Measurements from ENCODE around the gene ST6GAL1. TPM values are rescaled to one million over a fixed set of nuclear protein-coding genes. Genes with fewer than 3 reads are reported as not detected.
"Not testable (repeated sequence)": the region's sequence is repeated elsewhere in the genome, so short reads cannot be mapped to it uniquely, and the experiment has no call there.

ST6GAL1 gene
- 175 and 191 TPM in 2 replicates for total RNA-seq

- intact Hi-C loops (cut with micrococcal nuclease): loop anchor here (1.0 kb wide), 3 partner anchors 48 to 209 kb away; partner anchors contain the start of gene RPL39L
These were observed at the start of gene ST6GAL1 for GRCh38 chr3:186930143-186930640. ST6GAL1 (plus strand) TSS chr3:186930526; CDS start chr3:187042704, 112,178 bp downstream.

- intact Hi-C loops (cut with micrococcal nuclease): loop anchor here (1.0 to 5.0 kb wide), 5 partner anchors 33 to 920 kb away; partner anchors contain the start of gene ST6GAL1
These were observed 48.2 kb upstream of the ST6GAL1 start for GRCh38 chr3:186882150-186882524.

- intact Hi-C loops (cut with micrococcal nuclease): loop anchor here (1.0 to 5.0 kb wide), 6 partner anchors 26 to 919 kb away; partner anchors contain the start of gene ST6GAL1
These were observed 47.2 kb upstream of the ST6GAL1 start for GRCh38 chr3:186882881-186883685.

GRCh38 chr3:186883686-186884058 is 46.7 kb upstream of the ST6GAL1 start:
- intact Hi-C loops (cut with micrococcal nuclease): loop anchor here (1.0 to 5.0 kb wide), 5 partner anchors 26 to 919 kb away; no protein-coding TSS in a partner anchor

GRCh38 chr3:186884868-186885267 is 45.5 kb upstream of the ST6GAL1 start:
- intact Hi-C loops (cut with micrococcal nuclease): loop anchor here (5.0 kb wide), 1 partner anchor 917 kb away; no protein-coding TSS in a partner anchor

- intact Hi-C loops (cut with micrococcal nuclease): no loop called here
These were observed 43.9 kb upstream of the ST6GAL1 start for GRCh38 chr3:186886202-186886981.

GRCh38 chr3:186887507-186887938 is 42.8 kb upstream of the ST6GAL1 start:
- intact Hi-C loops (cut with micrococcal nuclease): not testable (repeated sequence)

- intact Hi-C loops (cut with micrococcal nuclease): no loop called here
These were observed 41.8 kb upstream of the ST6GAL1 start for GRCh38 chr3:186888569-186888968.

GRCh38 chr3:186889698-186890097 is 40.6 kb upstream of the ST6GAL1 start:
- intact Hi-C loops (cut with micrococcal nuclease): not testable (repeated sequence)

GRCh38 chr3:186890911-186891310 is 39.4 kb upstream of the ST6GAL1 start:
- intact Hi-C loops (cut with micrococcal nuclease): no loop called here

- intact Hi-C loops (cut with micrococcal nuclease): not testable (repeated sequence)
These were observed 37.3 kb upstream of the ST6GAL1 start for GRCh38 chr3:186893071-186893470.

- intact Hi-C loops (cut with micrococcal nuclease): no loop called here
These were observed 34.9 kb upstream of the ST6GAL1 start for GRCh38 chr3:186895406-186895805.

- intact Hi-C loops (cut with micrococcal nuclease): no loop called here
These were observed 34.3 kb upstream of the ST6GAL1 start for GRCh38 chr3:186896006-186896405.

- intact Hi-C loops (cut with micrococcal nuclease): no loop called here
These were observed 33.5 kb upstream of the ST6GAL1 start for GRCh38 chr3:186896875-186897274.

- intact Hi-C loops (cut with micrococcal nuclease): no loop called here
These were observed 29.1 kb upstream of the ST6GAL1 start for GRCh38 chr3:186901135-186901734.

- intact Hi-C loops (cut with micrococcal nuclease): no loop called here
These were observed 28.2 kb upstream of the ST6GAL1 start for GRCh38 chr3:186902154-186902553.

- intact Hi-C loops (cut with micrococcal nuclease): no loop called here
These were observed 27.6 kb upstream of the ST6GAL1 start for GRCh38 chr3:186902713-186903112.

- intact Hi-C loops (cut with micrococcal nuclease): not testable (repeated sequence)
These were observed 26.6 kb upstream of the ST6GAL1 start for GRCh38 chr3:186903676-186904075.

- intact Hi-C loops (cut with micrococcal nuclease): loop anchor here (1.0 kb wide), 1 partner anchor 461 kb away; the partner anchor contains the start of gene RTP4
These were observed 23.3 kb upstream of the ST6GAL1 start for GRCh38 chr3:186907075-186907474.

GRCh38 chr3:186909078-186909853 is 21.1 kb upstream of the ST6GAL1 start:
- intact Hi-C loops (cut with micrococcal nuclease): loop anchor here (1.0 kb wide), 6 partner anchors 22 to 342 kb away; partner anchors contain the start of gene TBCCD1

All from T-helper 1 cell treated with Interleukin-12 subunit alpha and Interleukin-12 subunit beta and Interleukin-4 antibody, amounts not matched to agents 30 ng/mL and 1 ng/mL, for 36 hours (primary cell).